SH-SY5Y (cell line): Measurements from ENCODE around the gene TMEM45A.

Experiments
- GATA2 ChIP-seq: IDR thresholded peaks from 2 replicates; pipeline ENCODE4 v1.6.1; 2011; ENCODE audit warnings: mild to moderate bottlenecking, low read depth, low read length
- GATA3 ChIP-seq: IDR thresholded peaks from 2 replicates; pipeline ENCODE4 v1.6.1; 2011; ENCODE audit warnings: low read depth, mild to moderate bottlenecking, low read length, moderate library complexity

GRCh38 chr3:100471444-100471843 is 21.0 kb upstream of the TMEM45A start:
- TF ChIP-seq GATA3 = no peak
- TF ChIP-seq GATA2 = no peak
